ENCODE data around the gene CCDC192.

Gene CCDC192

GRCh38 chr5:127769386-127769785 is 66.2 kb downstream of the CCDC192 start:
- H3F3A ChIP-seq (ENCODE audit: control insufficient read depth, insufficient read depth): no peaks in the 10 kb centered on the region
- H3K79me2 ChIP-seq (ENCODE audit: control insufficient read depth, low read length): no peaks in the 10 kb centered on the region
- no peaks in the 10 kb centered on the region for H4K20me1 ChIP-seq (ENCODE audit: control insufficient read depth, insufficient read depth, low read depth, low read length)
- H3K9me3 ChIP-seq (ENCODE audit: control insufficient read depth, insufficient read depth, low read length): no peaks in the 10 kb centered on the region
- H3K27ac ChIP-seq (ENCODE audit: low read depth, low read length): no peak overlapping the region
- H3K4me3 ChIP-seq (ENCODE audit: low read length): no peak overlapping the region
- H3K9me2 ChIP-seq (replicated peaks; ENCODE audit: control insufficient read depth, low read length): no peaks in the 10 kb centered on the region
- no peaks in the 10 kb centered on the region; the same call in 1 of the 2 replicates for H3K27me3 ChIP-seq (ENCODE audit: control insufficient read depth, low read length)
- TF ChIP-seq EZH2phosphoT487 (IDR thresholded peaks at IDR 0.05; ENCODE audit: borderline replicate concordance, low read length) (no peak), CTCF (IDR thresholded peaks at IDR 0.05; ENCODE audit: low read depth, low read length, poor library complexity, severe bottlenecking) (no peak)
- H3K4me2 ChIP-seq (ENCODE audit: low read length): no peak overlapping the region
- no peaks in the 10 kb centered on the region for H3K4me1 ChIP-seq (ENCODE audit: control insufficient read depth, low read length)
- no peaks in the 10 kb centered on the region for H3K36me3 ChIP-seq (ENCODE audit: control insufficient read depth, low read length)

- Histone ChIP-seq H3K79me2 (ENCODE audit: control insufficient read depth, low read length) (no peaks in the 10 kb centered on the region), H3K9me2 (replicated peaks; ENCODE audit: control insufficient read depth, low read length) (no peaks in the 10 kb centered on the region), H3K4me2 (ENCODE audit: low read length) (no peak overlapping the region), H3K4me3 (ENCODE audit: low read length) (no peak overlapping the region), H3K4me1 (ENCODE audit: control insufficient read depth, low read length) (no peaks in the 10 kb centered on the region), H3K36me3 (ENCODE audit: control insufficient read depth, low read length) (no peaks in the 10 kb centered on the region), H3F3A (ENCODE audit: control insufficient read depth, insufficient read depth) (no peaks in the 10 kb centered on the region), H3K27ac (ENCODE audit: low read depth, low read length) (no peak overlapping the region), H3K27me3 (ENCODE audit: control insufficient read depth, low read length) (no peaks in the 10 kb centered on the region; the same call in 1 of the 2 replicates), H3K9me3 (ENCODE audit: control insufficient read depth, insufficient read depth, low read length) (no peaks in the 10 kb centered on the region), H4K20me1 (ENCODE audit: control insufficient read depth, insufficient read depth, low read depth, low read length) (no peaks in the 10 kb centered on the region)
- no peak for TF ChIP-seq CTCF (IDR thresholded peaks at IDR 0.05; ENCODE audit: low read depth, low read length, poor library complexity, severe bottlenecking)
- no peak for TF ChIP-seq EZH2phosphoT487 (IDR thresholded peaks at IDR 0.05; ENCODE audit: borderline replicate concordance, low read length)
Measured at GRCh38 chr5:127770272-127770671, 67.1 kb downstream of the CCDC192 start.

GRCh38 chr5:127772531-127772930 is 69.3 kb downstream of the CCDC192 start:
- H3K79me2 ChIP-seq (ENCODE audit: control insufficient read depth, low read length): no peaks in the 10 kb centered on the region
- H3K4me1 ChIP-seq (ENCODE audit: control insufficient read depth, low read length): no peaks in the 10 kb centered on the region
- TF ChIP-seq CTCF (IDR thresholded peaks at IDR 0.05; ENCODE audit: low read depth, low read length, poor library complexity, severe bottlenecking) (no peak), EZH2phosphoT487 (IDR thresholded peaks at IDR 0.05; ENCODE audit: borderline replicate concordance, low read length) (no peak)
- no peaks in the 10 kb centered on the region for H4K20me1 ChIP-seq (ENCODE audit: control insufficient read depth, insufficient read depth, low read depth, low read length)
- H3K9me2 ChIP-seq (replicated peaks; ENCODE audit: control insufficient read depth, low read length): no peaks in the 10 kb centered on the region
- H3K4me3 ChIP-seq (ENCODE audit: low read length): no peak overlapping the region
- H3K27me3 ChIP-seq (ENCODE audit: control insufficient read depth, low read length): no peaks in the 10 kb centered on the region; the same call in 1 of the 2 replicates
- no peaks in the 10 kb centered on the region for H3K9me3 ChIP-seq (ENCODE audit: control insufficient read depth, insufficient read depth, low read length)
- no peaks in the 10 kb centered on the region for H3F3A ChIP-seq (ENCODE audit: control insufficient read depth, insufficient read depth)
- H3K4me2 ChIP-seq (ENCODE audit: low read length): no peak overlapping the region
- no peaks in the 10 kb centered on the region for H3K36me3 ChIP-seq (ENCODE audit: control insufficient read depth, low read length)
- no peak overlapping the region for H3K27ac ChIP-seq (ENCODE audit: low read depth, low read length)
